ENCODE results near the gene BICRAL.

GRCh38 chr6:42745640-42746462, 36.0 kb upstream of the BICRAL start, which contains the start of gene TBCC:
- TF ChIP-seq, protein P1, sequence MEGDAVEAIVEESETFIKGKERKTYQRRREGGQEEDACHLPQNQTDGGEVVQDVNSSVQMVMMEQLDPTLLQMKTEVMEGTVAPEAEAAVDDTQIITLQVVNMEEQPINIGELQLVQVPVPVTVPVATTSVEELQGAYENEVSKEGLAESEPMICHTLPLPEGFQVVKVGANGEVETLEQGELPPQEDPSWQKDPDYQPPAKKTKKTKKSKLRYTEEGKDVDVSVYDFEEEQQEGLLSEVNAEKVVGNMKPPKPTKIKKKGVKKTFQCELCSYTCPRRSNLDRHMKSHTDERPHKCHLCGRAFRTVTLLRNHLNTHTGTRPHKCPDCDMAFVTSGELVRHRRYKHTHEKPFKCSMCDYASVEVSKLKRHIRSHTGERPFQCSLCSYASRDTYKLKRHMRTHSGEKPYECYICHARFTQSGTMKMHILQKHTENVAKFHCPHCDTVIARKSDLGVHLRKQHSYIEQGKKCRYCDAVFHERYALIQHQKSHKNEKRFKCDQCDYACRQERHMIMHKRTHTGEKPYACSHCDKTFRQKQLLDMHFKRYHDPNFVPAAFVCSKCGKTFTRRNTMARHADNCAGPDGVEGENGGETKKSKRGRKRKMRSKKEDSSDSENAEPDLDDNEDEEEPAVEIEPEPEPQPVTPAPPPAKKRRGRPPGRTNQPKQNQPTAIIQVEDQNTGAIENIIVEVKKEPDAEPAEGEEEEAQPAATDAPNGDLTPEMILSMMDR (IDR thresholded peaks at IDR 0.05), result no peak
- TF ChIP-seq POLR2AphosphoS5 (IDR thresholded peaks at IDR 0.05) (peak; percentile 99), EP300 (IDR thresholded peaks at IDR 0.05; ENCODE audit: low read depth) (no peak), POLR2A (IDR thresholded peaks at IDR 0.05) (peak; percentile 99)
